Activated CD4-positive, CD25-positive, alpha-beta regulatory T cell (primary cell): ENCODE measurements around the gene SLC39A9.

Experiments used
- DNase-seq, 4 experiments: peaks; one replicate each; lab custom pipeline; 2025; lab: John Stamatoyannopoulos, UW

SLC39A9 gene

GRCh38 chr14:69398053-69398817 lies at the start of gene SLC39A9, which contains the start of gene ERH:
Gene SLC39A9 (plus strand): TSS chr14:69398692. CDS start chr14:69399370, 678 bp downstream.
Gene ERH (minus strand): TSS chr14:69398299. CDS start chr14:69398233, 66 bp downstream.
- peak; percentile 75 to 86 (median 83) for DNase-seq

GRCh38 chr14:69349091-69349777 lies 49.3 kb upstream of the SLC39A9 start:
- no peak for DNase-seq

GRCh38 chr14:69350892-69351291 lies 47.6 kb upstream of the SLC39A9 start:
- DNase-seq, result no peak

GRCh38 chr14:69351385-69351784 lies 47.1 kb upstream of the SLC39A9 start:
- DNase-seq, result no peak

GRCh38 chr14:69351911-69352310 lies 46.6 kb upstream of the SLC39A9 start:
- DNase-seq, result no peak

- DNase-seq, result no peak
Measured at GRCh38 chr14:69353168-69353567, 45.3 kb upstream of the SLC39A9 start.

- peak; percentile 40 to 58 (median 48) for DNase-seq
Measured at GRCh38 chr14:69354383-69355153, 43.9 kb upstream of the SLC39A9 start.

GRCh38 chr14:69355154-69355597 lies 43.3 kb upstream of the SLC39A9 start:
- DNase-seq, result no peak

GRCh38 chr14:69355607-69356281 lies 42.7 kb upstream of the SLC39A9 start:
- no peak for DNase-seq

- DNase-seq, result no peak
Measured at GRCh38 chr14:69356903-69357543, 41.5 kb upstream of the SLC39A9 start.

- DNase-seq, result no peak
Measured at GRCh38 chr14:69357544-69358200, 40.8 kb upstream of the SLC39A9 start.

GRCh38 chr14:69358233-69358963 lies 40.1 kb upstream of the SLC39A9 start:
- peak in 1 of 4 experiments; percentile 23 for DNase-seq

- no peak for DNase-seq
Measured at GRCh38 chr14:69358966-69359365, 39.5 kb upstream of the SLC39A9 start.

GRCh38 chr14:69360438-69361108 lies 37.9 kb upstream of the SLC39A9 start:
- no peak for DNase-seq

GRCh38 chr14:69363055-69363454 lies 35.4 kb upstream of the SLC39A9 start:
- no peak for DNase-seq

GRCh38 chr14:69363964-69364363 lies 34.5 kb upstream of the SLC39A9 start:
- DNase-seq, result no peak

GRCh38 chr14:69364378-69364777 lies 34.1 kb upstream of the SLC39A9 start:
- DNase-seq, result no peak

GRCh38 chr14:69366069-69366468 lies 32.4 kb upstream of the SLC39A9 start:
- no peak for DNase-seq

GRCh38 chr14:69366761-69367160 lies 31.7 kb upstream of the SLC39A9 start:
- DNase-seq, result no peak
